HL-60 (cell line): ENCODE data around the gene ISG15.

Source experiments
- CTCF ChIP-seq: IDR thresholded peaks from one replicate; pipeline ENCODE4 v1.5.1; 2011; ENCODE audit warnings: low read length, control low read depth, inconsistent platforms; ENCODE audit not compliant: insufficient read depth
- GABPA ChIP-seq: IDR thresholded peaks from 2 replicates; pipeline ENCODE4 v1.6.1; 2012; ENCODE audit warnings: low read depth
- POLR2AphosphoS5 ChIP-seq: IDR thresholded peaks from 2 replicates; pipeline ENCODE4 v1.6.1; 2012; ENCODE audit warnings: low read depth
- REST ChIP-seq: IDR thresholded peaks from 2 replicates; pipeline ENCODE4 v1.6.1; 2012; ENCODE audit warnings: low read depth; ENCODE audit not compliant: insufficient replicate concordance

GRCh38 chr1:1055841-1056736, 42.8 kb downstream of the ISG15 start:
- no peak for TF ChIP-seq POLR2AphosphoS5
- TF ChIP-seq CTCF = no peak
- TF ChIP-seq GABPA = no peak
- TF ChIP-seq REST = no peak
